A673 (cell line): ENCODE results near the gene C10orf90. TPM values are rescaled to one million over a fixed set of nuclear protein-coding genes. Genes with fewer than 3 reads are reported as not detected.

Source experiments
- BruUV-seq: library from RNA; stranded (reverse); fragments of 400-500 nt; replicated peaks from 2 replicates; lab custom pipeline; 2021; lab: Mats Ljungman, UMichigan
- CTCF ChIA-PET: fragments of 300-600 bp; sonication (Branson Sonifier 250); formaldehyde crosslinking; loops from one replicate; lab custom pipeline; 2022; ENCODE audit warnings: antibody characterized with exemption; lab: Charles Lee
- POLR2A ChIA-PET: fragments of 300-600 bp; sonication (Branson Sonifier 250); formaldehyde crosslinking; loops from one replicate; lab custom pipeline; 2022; ENCODE audit warnings: antibody characterized with exemption; ENCODE audit not compliant: low non-redundant PET; lab: Charles Lee
- DNase-seq: peaks from one replicate; pipeline ENCODE4 v3.0.0-alpha.2; 2015; ENCODE audit warnings: low spot score
- H3K27ac ChIP-seq: fragments of 200-600 bp; sonication (generic); 2 replicates; pipeline ENCODE4 v1.5.1; 2016; ENCODE audit warnings: mixed run types, low read depth, mild to moderate bottlenecking, mixed read lengths, antibody characterized with exemption, low read length; ENCODE audit not compliant: poor library complexity, severe bottlenecking
- H3K27me3 ChIP-seq: fragments of 200-600 bp; sonication (generic); replicated peaks from 2 replicates; pipeline ENCODE4 v1.6.1; 2017; ENCODE audit warnings: mixed run types, low read depth, mild to moderate bottlenecking, mixed read lengths, antibody characterized with exemption, low read length; ENCODE audit not compliant: insufficient read depth, poor library complexity
- H3K36me3 ChIP-seq: fragments of 200-600 bp; sonication (generic); 2 replicates; pipeline ENCODE4 v1.6.1; 2016; ENCODE audit warnings: mixed run types, mild to moderate bottlenecking, mixed read lengths, antibody characterized with exemption, low read length; ENCODE audit not compliant: insufficient read depth, poor library complexity, severe bottlenecking
- H3K4me1 ChIP-seq: fragments of 200-600 bp; sonication (generic); 2 replicates; pipeline ENCODE4 v1.6.1; 2017; ENCODE audit warnings: mixed run types, mild to moderate bottlenecking, mixed read lengths, antibody characterized with exemption, low read length; ENCODE audit not compliant: insufficient read depth, poor library complexity, severe bottlenecking
- H3K4me3 ChIP-seq: fragments of 200-600 bp; sonication (generic); 2 replicates; pipeline ENCODE4 v1.5.1; 2016; ENCODE audit warnings: low read depth, mixed run types, mild to moderate bottlenecking, mixed read lengths, low read length; ENCODE audit not compliant: poor library complexity, severe bottlenecking
- H3K9me3 ChIP-seq: fragments of 200-600 bp; sonication (generic); 2 replicates; pipeline ENCODE4 v1.6.1; 2016; ENCODE audit warnings: mixed run types, low read depth, mild to moderate bottlenecking, mixed read lengths, antibody characterized with exemption, low read length; ENCODE audit not compliant: poor library complexity, severe bottlenecking
- EZH2 ChIP-seq: fragments of 200-600 bp; sonication (generic); IDR thresholded peaks from 2 replicates; pipeline ENCODE4 v1.6.1; 2017; ENCODE audit warnings: borderline replicate concordance, low read depth, mild to moderate bottlenecking, mixed read lengths, antibody characterized with exemption, low read length; ENCODE audit not compliant: poor library complexity, severe bottlenecking
- intact Hi-C: fragments of 100-400 bp; cut with micrococcal nuclease; formaldehyde crosslinking; loops from one replicate; pipeline ENCODE4 v1.10.0; 2022; ENCODE audit not compliant: unreplicated experiment
- total RNA-seq: library from RNA; stranded (reverse); gene quantifications from 2 replicates; pipeline ENCODE4 v1.2.3, GENCODE V29; 2021
- TF ChIP-seq, protein P1 (sequence below): fragments of 300-800, 200-600 bp; sonication (generic); conservative IDR thresholded peaks from 2 replicates; pipeline ENCODE4 v1.5.1; 2017; ENCODE audit warnings: low read depth, mild to moderate bottlenecking, antibody characterized with exemption, low read length, moderate library complexity, mixed read lengths

The C10orf90 gene
- total RNA-seq, 1 experiment from 2014 or later = not detected

DNA sequence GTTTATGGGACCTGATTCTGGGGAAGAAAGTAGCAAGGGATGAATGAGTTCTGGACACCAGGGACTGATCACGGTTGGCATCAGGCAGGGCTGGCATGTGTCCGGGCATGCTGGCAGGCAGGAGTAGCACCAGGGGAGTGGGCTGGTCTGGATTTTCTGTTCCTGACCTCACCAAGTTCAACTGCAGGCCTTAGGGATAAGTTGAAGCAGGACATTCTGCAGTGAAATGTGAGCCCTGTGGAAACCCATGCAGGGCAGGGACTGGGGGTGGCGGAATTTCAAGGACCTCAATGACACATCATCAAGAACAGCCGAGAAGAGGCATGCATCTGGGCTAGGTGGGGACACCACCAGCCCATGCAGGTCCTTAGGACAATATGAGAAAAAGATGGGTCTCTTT is 202.0 kb downstream of the C10orf90 start:
- H3K36me3 ChIP-seq = no peaks in the 10 kb centered on the region
- no peak overlapping the region for H3K4me3 ChIP-seq
- H3K9me3 ChIP-seq = no peaks in the 10 kb centered on the region
- DNase-seq = no peak
- H3K27me3 ChIP-seq = peaks cover 6% of the 10 kb centered on the region
- H3K4me1 ChIP-seq = no peaks in the 10 kb centered on the region
- ChIA-PET CTCF (no interaction called here), POLR2A (no interaction called here)
- TF ChIP-seq, protein P1, sequence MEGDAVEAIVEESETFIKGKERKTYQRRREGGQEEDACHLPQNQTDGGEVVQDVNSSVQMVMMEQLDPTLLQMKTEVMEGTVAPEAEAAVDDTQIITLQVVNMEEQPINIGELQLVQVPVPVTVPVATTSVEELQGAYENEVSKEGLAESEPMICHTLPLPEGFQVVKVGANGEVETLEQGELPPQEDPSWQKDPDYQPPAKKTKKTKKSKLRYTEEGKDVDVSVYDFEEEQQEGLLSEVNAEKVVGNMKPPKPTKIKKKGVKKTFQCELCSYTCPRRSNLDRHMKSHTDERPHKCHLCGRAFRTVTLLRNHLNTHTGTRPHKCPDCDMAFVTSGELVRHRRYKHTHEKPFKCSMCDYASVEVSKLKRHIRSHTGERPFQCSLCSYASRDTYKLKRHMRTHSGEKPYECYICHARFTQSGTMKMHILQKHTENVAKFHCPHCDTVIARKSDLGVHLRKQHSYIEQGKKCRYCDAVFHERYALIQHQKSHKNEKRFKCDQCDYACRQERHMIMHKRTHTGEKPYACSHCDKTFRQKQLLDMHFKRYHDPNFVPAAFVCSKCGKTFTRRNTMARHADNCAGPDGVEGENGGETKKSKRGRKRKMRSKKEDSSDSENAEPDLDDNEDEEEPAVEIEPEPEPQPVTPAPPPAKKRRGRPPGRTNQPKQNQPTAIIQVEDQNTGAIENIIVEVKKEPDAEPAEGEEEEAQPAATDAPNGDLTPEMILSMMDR = no peak
- no peak for TF ChIP-seq EZH2
- intact Hi-C loops = no loop called here
- H3K27ac ChIP-seq = no peak overlapping the region
- no TSS peak for BruUV-seq

GRCh38 chr10:126465771-126466170 is 204.7 kb downstream of the C10orf90 start:
- ChIA-PET POLR2A (no interaction called here), CTCF (no interaction called here)
- no peaks in the 10 kb centered on the region for H3K9me3 ChIP-seq
- TF ChIP-seq EZH2 = no peak
- TF ChIP-seq, protein P1 = no peak
- BruUV-seq = no TSS peak
- no peak for DNase-seq
- no peaks in the 10 kb centered on the region for H3K4me1 ChIP-seq
- no peak overlapping the region for H3K4me3 ChIP-seq
- H3K27me3 ChIP-seq = no peaks in the 10 kb centered on the region
- intact Hi-C loops = no loop called here
- no peaks in the 10 kb centered on the region for H3K36me3 ChIP-seq
- H3K27ac ChIP-seq = no peak overlapping the region

- Histone ChIP-seq H3K4me1 (no peaks in the 10 kb centered on the region), H3K27ac (no peak overlapping the region), H3K4me3 (no peak overlapping the region), H3K27me3 (no peaks in the 10 kb centered on the region), H3K36me3 (no peaks in the 10 kb centered on the region), H3K9me3 (no peaks in the 10 kb centered on the region)
- ChIA-PET CTCF (no interaction called here), POLR2A (no interaction called here)
- TF ChIP-seq EZH2 = no peak
- TF ChIP-seq, protein P1 = no peak
- BruUV-seq = no TSS peak
- DNase-seq = no peak
- intact Hi-C loops = no loop called here
These were observed 207.2 kb downstream of the C10orf90 start for GRCh38 chr10:126463286-126463685.
